RWPE1 (cell line): Measurements from ENCODE around the gene DSCAM.

Source experiments
- CTCF ChIA-PET: fragments of 350-600 bp; sonication (Branson Sonifier 250); formaldehyde crosslinking; extraction: SDS; loops from one replicate; lab custom pipeline; 2021; lab: Yijun Ruan, JAX
- POLR2A ChIA-PET: fragments of 400-600 bp; formaldehyde crosslinking; extraction: SDS; loops from one replicate; lab custom pipeline; 2020; ENCODE audit warnings: antibody characterized with exemption; ENCODE audit not compliant: low non-redundant PET; lab: Yijun Ruan, JAX
- DNase-seq: peaks from one replicate; pipeline ENCODE4 v3.0.0; 2012; ENCODE audit warnings: low spot score
- H3K27ac ChIP-seq: fragments of 450-650 bp; 2 replicates; pipeline ENCODE4 v1.5.1; 2017
- CTCF ChIP-seq: fragments of 450-650 bp; conservative IDR thresholded peaks from 2 replicates; pipeline ENCODE4 v1.5.1; 2017; ENCODE audit warnings: low read depth, mild to moderate bottlenecking

DSCAM gene

GRCh38 chr21:40355076-40355475 lies 491.9 kb downstream of the DSCAM start:
- H3K27ac ChIP-seq = no peak overlapping the region
- CTCF ChIA-PET = no interaction called here
- POLR2A ChIA-PET = no interaction called here
- no peak for TF ChIP-seq CTCF
- DNase-seq = no peak

GRCh38 chr21:40351006-40351405 lies 496.0 kb downstream of the DSCAM start:
- ChIA-PET CTCF (interaction anchor here (0.5 kb wide), 1 partner anchor 1766 kb away, joined by 4 read pairs; no protein-coding TSS in a partner anchor), POLR2A (no interaction called here)
- DNase-seq = no peak
- no peak overlapping the region for H3K27ac ChIP-seq
- TF ChIP-seq CTCF = no peak

- ChIA-PET POLR2A (no interaction called here), CTCF (no interaction called here)
- TF ChIP-seq CTCF = no peak
- no peak for DNase-seq
- H3K27ac ChIP-seq = no peak overlapping the region
Observed at GRCh38 chr21:40349591-40349990, 497.4 kb downstream of the DSCAM start.

- TF ChIP-seq CTCF = no peak
- ChIA-PET CTCF (no interaction called here), POLR2A (no interaction called here)
- no peak for DNase-seq
- no peak overlapping the region for H3K27ac ChIP-seq
Observed at GRCh38 chr21:40345711-40346321, 501.1 kb downstream of the DSCAM start.

- CTCF ChIA-PET = no interaction called here
- no peak for TF ChIP-seq CTCF
Observed at GRCh38 chr21:40340357-40340756, 506.6 kb downstream of the DSCAM start.

GRCh38 chr21:40339050-40339449 lies 507.9 kb downstream of the DSCAM start:
- no peak for TF ChIP-seq CTCF
- ChIA-PET CTCF (no interaction called here), POLR2A (no interaction called here)
- DNase-seq = no peak
- H3K27ac ChIP-seq = no peak overlapping the region

More at GRCh38 chr21:40340357-40340756, 506.6 kb downstream of the DSCAM start:
- no peak for DNase-seq
- POLR2A ChIA-PET = no interaction called here
- no peak overlapping the region for H3K27ac ChIP-seq
